WTC11 (cell line): ENCODE measurements around the gene C11orf58. TPM values are rescaled to one million over a fixed set of nuclear protein-coding genes. Genes with fewer than 3 reads are reported as not detected.

Experiments used
- ATAC-seq: fragments of 200-7000 bp; cut with Tn5 transposase; 2 replicates; pipeline ENCODE4 v1.10.0; 2021; ENCODE audit warnings: mild to moderate bottlenecking, moderate library complexity
- CTCF ChIA-PET: fragments of 300-600 bp; sonication (Branson Sonifier 250); formaldehyde crosslinking; loops from one replicate; lab custom pipeline; 2021; ENCODE audit warnings: antibody characterized with exemption; lab: Charles Lee
- POLR2A ChIA-PET: fragments of 350-600 bp; sonication (Branson Sonifier 250); formaldehyde crosslinking; loops from one replicate; lab custom pipeline; 2021; ENCODE audit warnings: antibody characterized with exemption; lab: Charles Lee
- DNase-seq: peaks from one replicate; pipeline ENCODE4 v3.0.0; 2021; ENCODE audit warnings: low spot score
- H3K27ac Mint-ChIP-seq: 2 replicates; pipeline ENCODE4 v1.8.0; 2021; ENCODE audit warnings: mixed read lengths
- H3K27me3 Mint-ChIP-seq: 2 replicates; pipeline ENCODE4 v1.8.0; 2021; ENCODE audit warnings: low read depth, mild to moderate bottlenecking, moderate library complexity, mixed read lengths
- H3K36me3 Mint-ChIP-seq: 2 replicates; pipeline ENCODE4 v1.8.0; 2021; ENCODE audit warnings: mixed read lengths
- H3K4me1 Mint-ChIP-seq: 2 replicates; pipeline ENCODE4 v1.8.0; 2022; ENCODE audit warnings: mixed read lengths
- H3K4me3 Mint-ChIP-seq: 2 replicates; pipeline ENCODE4 v1.8.0; 2021; ENCODE audit warnings: mild to moderate bottlenecking, moderate library complexity, mixed read lengths
- H3K9me3 Mint-ChIP-seq: 2 replicates; pipeline ENCODE4 v1.8.0; 2021; ENCODE audit warnings: mixed read lengths
- CBFB ChIP-seq: sonication (generic); formaldehyde crosslinking; IDR thresholded peaks from 2 replicates; pipeline ENCODE4 v1.8.1; 2022; ENCODE audit warnings: mild to moderate bottlenecking, low read depth, missing genetic modification reagents
- GTF2I ChIP-seq: fragments of 250-450 bp; sonication (Bioruptor Pico); conservative IDR thresholded peaks from 2 replicates; pipeline ENCODE4 v1.4.0; 2021; ENCODE audit warnings: mild to moderate bottlenecking
- IRF1 ChIP-seq: sonication (generic); formaldehyde crosslinking; IDR thresholded peaks from 2 replicates; pipeline ENCODE4 v1.8.0; 2023; ENCODE audit warnings: missing genetic modification reagents
- MXD4 ChIP-seq: fragments of 250-450 bp; sonication (Bioruptor Pico); IDR thresholded peaks from 2 replicates; pipeline ENCODE4 v1.8.0; 2021; ENCODE audit warnings: mild to moderate bottlenecking, moderate library complexity, borderline replicate concordance
- NFE2L1 ChIP-seq: sonication (generic); formaldehyde crosslinking; IDR thresholded peaks from 2 replicates; pipeline ENCODE4 v1.8.1; 2023; ENCODE audit warnings: missing genetic modification reagents
- NR2C2 ChIP-seq: sonication (generic); formaldehyde crosslinking; IDR thresholded peaks from 2 replicates; pipeline ENCODE4 v1.8.0; 2022; ENCODE audit warnings: mild to moderate bottlenecking, missing genetic modification reagents
- RELA ChIP-seq: sonication (generic); formaldehyde crosslinking; IDR thresholded peaks from 2 replicates; pipeline ENCODE4 v1.8.1; 2022; ENCODE audit warnings: missing genetic modification reagents, mild to moderate bottlenecking, borderline replicate concordance
- USF2 ChIP-seq: sonication (generic); formaldehyde crosslinking; IDR thresholded peaks from 2 replicates; pipeline ENCODE4 v1.8.1; 2023; ENCODE audit warnings: mild to moderate bottlenecking, missing genetic modification reagents, moderate library complexity
- ZNF512 ChIP-seq: sonication (generic); formaldehyde crosslinking; IDR thresholded peaks from 2 replicates; pipeline ENCODE4 v1.8.1; 2022; ENCODE audit warnings: missing genetic modification reagents, borderline replicate concordance
- total RNA-seq: library from RNA; stranded (reverse); gene quantifications from 3 replicates; pipeline ENCODE4 v1.2.3, GENCODE V29; 2021
- TF ChIP-seq, protein P1 (sequence below): sonication (generic); formaldehyde crosslinking; conservative IDR thresholded peaks from 2 replicates; pipeline ENCODE4 v1.8.1; 2023; ENCODE audit warnings: mild to moderate bottlenecking, low read depth, missing genetic modification reagents, moderate library complexity
- TF ChIP-seq, protein P2 (sequence below): sonication (generic); formaldehyde crosslinking; IDR thresholded peaks from 2 replicates; pipeline ENCODE4 v1.8.1; 2023; ENCODE audit warnings: mild to moderate bottlenecking, moderate library complexity, missing genetic modification reagents
- TF ChIP-seq, protein P3 (sequence below): fragments of 250-450 bp; sonication (Bioruptor Pico); IDR thresholded peaks from 2 replicates; pipeline ENCODE4 v1.9.0; 2021; ENCODE audit warnings: moderate library complexity, mild to moderate bottlenecking, inconsistent platforms, borderline replicate concordance

Gene C11orf58
- total RNA-seq, 1 experiment from 2014 or later, result 141 TPM

DNA sequence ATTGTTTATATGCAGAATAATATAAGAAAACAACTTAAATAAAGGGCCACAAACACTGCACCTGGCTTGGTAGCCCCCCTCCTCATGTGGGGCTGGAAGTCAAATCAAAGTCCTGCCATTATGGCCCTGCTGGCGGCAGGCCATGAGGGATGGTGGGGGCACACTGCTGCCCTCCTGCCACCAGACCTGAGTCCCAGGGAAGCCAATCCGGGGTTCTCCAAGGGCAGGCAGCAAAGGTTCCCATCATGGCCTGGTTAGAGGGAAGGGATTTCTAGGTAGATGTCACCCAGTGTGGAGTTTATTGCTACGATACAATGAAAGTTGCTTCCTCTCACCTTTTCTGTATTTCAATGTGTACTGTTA, 39.1 kb downstream of the C11orf58 start:
- no peak for TF ChIP-seq ZNF512 (CRISPR knock-in tag)
- no peak for TF ChIP-seq USF2 (CRISPR knock-in tag)
- no peak for TF ChIP-seq CBFB (CRISPR knock-in tag)
- TF ChIP-seq NFE2L1, result no peak
- TF ChIP-seq, protein P1, sequence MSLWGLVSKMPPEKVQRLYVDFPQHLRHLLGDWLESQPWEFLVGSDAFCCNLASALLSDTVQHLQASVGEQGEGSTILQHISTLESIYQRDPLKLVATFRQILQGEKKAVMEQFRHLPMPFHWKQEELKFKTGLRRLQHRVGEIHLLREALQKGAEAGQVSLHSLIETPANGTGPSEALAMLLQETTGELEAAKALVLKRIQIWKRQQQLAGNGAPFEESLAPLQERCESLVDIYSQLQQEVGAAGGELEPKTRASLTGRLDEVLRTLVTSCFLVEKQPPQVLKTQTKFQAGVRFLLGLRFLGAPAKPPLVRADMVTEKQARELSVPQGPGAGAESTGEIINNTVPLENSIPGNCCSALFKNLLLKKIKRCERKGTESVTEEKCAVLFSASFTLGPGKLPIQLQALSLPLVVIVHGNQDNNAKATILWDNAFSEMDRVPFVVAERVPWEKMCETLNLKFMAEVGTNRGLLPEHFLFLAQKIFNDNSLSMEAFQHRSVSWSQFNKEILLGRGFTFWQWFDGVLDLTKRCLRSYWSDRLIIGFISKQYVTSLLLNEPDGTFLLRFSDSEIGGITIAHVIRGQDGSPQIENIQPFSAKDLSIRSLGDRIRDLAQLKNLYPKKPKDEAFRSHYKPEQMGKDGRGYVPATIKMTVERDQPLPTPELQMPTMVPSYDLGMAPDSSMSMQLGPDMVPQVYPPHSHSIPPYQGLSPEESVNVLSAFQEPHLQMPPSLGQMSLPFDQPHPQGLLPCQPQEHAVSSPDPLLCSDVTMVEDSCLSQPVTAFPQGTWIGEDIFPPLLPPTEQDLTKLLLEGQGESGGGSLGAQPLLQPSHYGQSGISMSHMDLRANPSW (CRISPR knock-in tag), result no peak
- no peaks in the 10 kb centered on the region for H3K36me3 Mint-ChIP-seq
- no peak overlapping the region for H3K4me3 Mint-ChIP-seq
- H3K9me3 Mint-ChIP-seq, result no peaks in the 10 kb centered on the region
- no peak for DNase-seq
- H3K27ac Mint-ChIP-seq, result no peak overlapping the region
- H3K4me1 Mint-ChIP-seq, result peaks cover 39% of the 10 kb centered on the region
- CTCF ChIA-PET, result no interaction called here
- POLR2A ChIA-PET, result interaction anchor here (0.6 to 0.7 kb wide), 2 partner anchors 327 to 789 kb away, joined by 3 to 4 read pairs; no protein-coding TSS in a partner anchor
- no peaks in the 10 kb centered on the region for H3K27me3 Mint-ChIP-seq
- ATAC-seq, result no peak

GRCh38 chr11:16778286-16778685, 39.8 kb downstream of the C11orf58 start:
- POLR2A ChIA-PET, result interaction anchor here (0.7 kb wide), 1 partner anchor 789 kb away, joined by 4 read pairs; no protein-coding TSS in a partner anchor
- no peak for DNase-seq
- H3K4me3 Mint-ChIP-seq, result no peak overlapping the region
- peaks cover 39% of the 10 kb centered on the region for H3K4me1 Mint-ChIP-seq
- H3K36me3 Mint-ChIP-seq, result no peaks in the 10 kb centered on the region
- no peaks in the 10 kb centered on the region for H3K9me3 Mint-ChIP-seq
- no peak overlapping the region; the same call in 1 of the 2 replicates for H3K27ac Mint-ChIP-seq
- no peaks in the 10 kb centered on the region for H3K27me3 Mint-ChIP-seq
- TF ChIP-seq IRF1 (CRISPR knock-in tag), result no peak
- TF ChIP-seq GTF2I (CRISPR knock-in tag), result no peak
- TF ChIP-seq MXD4, result no peak
- no peak for TF ChIP-seq NR2C2 (CRISPR knock-in tag)
- TF ChIP-seq NFE2L1, result no peak
- TF ChIP-seq, all 79 proteins: peak for 0
- CTCF ChIA-PET, result no interaction called here
- ATAC-seq, result no peak

- ChIA-PET CTCF (no interaction called here), POLR2A (no interaction called here)
Measured at GRCh38 chr11:16778876-16779275, 40.4 kb downstream of the C11orf58 start.

More at GRCh38 chr11:16778876-16779275, 40.4 kb downstream of the C11orf58 start:
- Mint-ChIP-seq H3K9me3 (no peaks in the 10 kb centered on the region), H3K27ac (no peak overlapping the region), H3K4me1 (peaks cover 39% of the 10 kb centered on the region), H3K4me3 (no peak overlapping the region), H3K36me3 (no peaks in the 10 kb centered on the region), H3K27me3 (no peaks in the 10 kb centered on the region)
- TF ChIP-seq, protein P2, sequence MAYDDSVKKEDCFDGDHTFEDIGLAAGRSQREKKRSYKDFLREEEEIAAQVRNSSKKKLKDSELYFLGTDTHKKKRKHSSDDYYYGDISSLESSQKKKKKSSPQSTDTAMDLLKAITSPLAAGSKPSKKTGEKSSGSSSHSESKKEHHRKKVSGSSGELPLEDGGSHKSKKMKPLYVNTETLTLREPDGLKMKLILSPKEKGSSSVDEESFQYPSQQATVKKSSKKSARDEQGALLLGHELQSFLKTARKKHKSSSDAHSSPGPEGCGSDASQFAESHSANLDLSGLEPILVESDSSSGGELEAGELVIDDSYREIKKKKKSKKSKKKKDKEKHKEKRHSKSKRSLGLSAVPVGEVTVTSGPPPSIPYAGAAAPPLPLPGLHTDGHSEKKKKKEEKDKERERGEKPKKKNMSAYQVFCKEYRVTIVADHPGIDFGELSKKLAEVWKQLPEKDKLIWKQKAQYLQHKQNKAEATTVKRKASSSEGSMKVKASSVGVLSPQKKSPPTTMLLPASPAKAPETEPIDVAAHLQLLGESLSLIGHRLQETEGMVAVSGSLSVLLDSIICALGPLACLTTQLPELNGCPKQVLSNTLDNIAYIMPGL (CRISPR knock-in tag), result no peak
- TF ChIP-seq RELA (CRISPR knock-in tag), result no peak
- TF ChIP-seq, protein P3, sequence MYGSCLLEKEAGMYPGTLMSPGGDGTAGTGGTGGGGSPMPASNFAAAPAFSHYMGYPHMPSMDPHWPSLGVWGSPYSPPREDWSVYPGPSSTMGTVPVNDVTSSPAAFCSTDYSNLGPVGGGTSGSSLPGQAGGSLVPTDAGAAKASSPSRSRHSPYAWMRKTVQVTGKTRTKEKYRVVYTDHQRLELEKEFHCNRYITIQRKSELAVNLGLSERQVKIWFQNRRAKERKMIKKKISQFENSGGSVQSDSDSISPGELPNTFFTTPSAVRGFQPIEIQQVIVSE (CRISPR knock-in tag), result no peak
- ATAC-seq (no peak), DNase-seq (no peak)
